ENCODE results near the gene SRPK2. TPM values are rescaled to one million over a fixed set of nuclear protein-coding genes. Genes with fewer than 3 reads are reported as not detected.

SRPK2 gene
- total and polyA plus RNA-seq, 2 of the 8 experiments (the other 6 are each of a cell fraction or from before 2014, with no cell fraction given) = 10.0 to 47.1 TPM

- peaks cover 2% of the 10 kb centered on the region; the same call in 1 of the 2 replicates for H3K23me2 ChIP-seq (ENCODE audit: low read depth, low read length)
- no peak overlapping the region for H4K91ac ChIP-seq (replicated peaks; ENCODE audit: insufficient read length, low read length)
- no peak overlapping the region for H2BK20ac ChIP-seq (ENCODE audit: low read length)
- H2AK5ac ChIP-seq (ENCODE audit: low read depth, low read length) = no peak overlapping the region
- no peak for DNase-seq (ENCODE audit: low read depth in 1 of 2, low spot score in 2 of 2)
- H3K18ac ChIP-seq (ENCODE audit: extremely low read depth, low read length) = no peak overlapping the region
- no peak overlapping the region for H4K8ac ChIP-seq (ENCODE audit: extremely low read depth, insufficient read depth, low read length)
- H3K36me3 ChIP-seq (ENCODE audit: control insufficient read depth in 2 of 4, insufficient read depth in 4 of 4, low read length in 3 of 4) = no peaks in the 10 kb centered on the region
- no peak overlapping the region for H2BK5ac ChIP-seq (ENCODE audit: low read depth, low read length)
- no peaks in the 10 kb centered on the region for H3K27me3 ChIP-seq (replicated peaks in 1 of 4; ENCODE audit: control insufficient read depth in 3 of 4, extremely low read depth in 1 of 4, insufficient read depth in 3 of 4, low read length in 3 of 4)
- H3K79me2 ChIP-seq (ENCODE audit: control insufficient read depth in 1 of 2, insufficient read depth in 2 of 2, low read length in 2 of 2) = peaks cover 0 to 36% of the 10 kb centered on the region in 2 experiments; a peak in 2 of 4 replicates
- H3K4ac ChIP-seq (replicated peaks; ENCODE audit: insufficient read length, low read depth, low read length) = no peak overlapping the region
- FAIRE-seq = no peak
- no peak overlapping the region for H3K56ac ChIP-seq (replicated peaks; ENCODE audit: insufficient read length, low read depth, low read length)
- no peak overlapping the region for H2BK120ac ChIP-seq (replicated peaks; ENCODE audit: low read depth, low read length)
- ChIA-PET POLR2A (ENCODE audit: partially characterized antibody) (no interaction called here), CTCF (ENCODE audit: partially characterized antibody) (interaction anchor here (0.7 kb wide), 1 partner anchor 15 kb away, joined by 3 read pairs; no protein-coding TSS in a partner anchor)
- H3K9me3 ChIP-seq (ENCODE audit: insufficient read depth in 2 of 2, low read depth in 1 of 2, low read length in 1 of 2) = no peaks in the 10 kb centered on the region; a peak in 1 of 4 replicates
- H3K4me1 ChIP-seq (replicated peaks in 1 of 4; ENCODE audit: control insufficient read depth in 3 of 4, insufficient read depth in 4 of 4, low read length in 3 of 4) = peaks cover 0 to 4% (median 3%) of the 10 kb centered on the region in 4 experiments; a peak in 5 of 7 replicates
- no peak overlapping the region for H4K5ac ChIP-seq (ENCODE audit: insufficient read length, low read depth, low read length)
- peaks cover 0 to 2% of the 10 kb centered on the region in 2 experiments for H4K20me1 ChIP-seq (replicated peaks in 1 of 2; ENCODE audit: control insufficient read depth in 1 of 2, insufficient read depth in 2 of 2, low read length in 2 of 2)
- H2BK12ac ChIP-seq (ENCODE audit: low read depth, low read length) = no peak overlapping the region
- H3K27ac ChIP-seq (ENCODE audit: low read depth, low read length) = no peak overlapping the region
- no peak overlapping the region for H3K4me3 ChIP-seq (ENCODE audit: extremely low read depth in 1 of 4, insufficient read depth in 2 of 4, low read depth in 3 of 4, low read length in 4 of 4)
- no peak overlapping the region for H2BK15ac ChIP-seq (ENCODE audit: low read length)
- H3K23ac ChIP-seq (ENCODE audit: insufficient read length) = no peak overlapping the region
- no peak overlapping the region for H3K9ac ChIP-seq (replicated peaks in 1 of 4; ENCODE audit: extremely low read depth in 1 of 4, low read depth in 3 of 4, low read length in 3 of 4)
- H2AFZ ChIP-seq (ENCODE audit: low read length) = no peak overlapping the region
- peaks cover 3% of the 10 kb centered on the region; the same call in 1 of the 2 replicates for H3K79me1 ChIP-seq (ENCODE audit: low read depth, low read length)
- no peak for TF ChIP-seq SRF (IDR thresholded peaks at IDR 0.05; ENCODE audit: low read depth, low read length)
- TF ChIP-seq RBBP5 (IDR thresholded peaks at IDR 0.05; ENCODE audit: borderline replicate concordance, low read depth, low read length) = no peak
- no peak for TF ChIP-seq TEAD4 (IDR thresholded peaks at IDR 0.05; ENCODE audit: low read depth, low read length)
- TF ChIP-seq JUND (IDR thresholded peaks at IDR 0.05; ENCODE audit: low read length) = no peak
- no peak for TF ChIP-seq CHD1 (IDR thresholded peaks at IDR 0.05; ENCODE audit: low read depth, low read length)
- TF ChIP-seq GABPA (IDR thresholded peaks at IDR 0.05; ENCODE audit: borderline replicate concordance, insufficient read depth, low read length) = no peak
- no peak for TF ChIP-seq NRF1 (IDR thresholded peaks at IDR 0.05; ENCODE audit: low read depth, low read length)
- TF ChIP-seq HDAC6 (IDR thresholded peaks at IDR 0.05; ENCODE audit: low read depth, low read length) = no peak
- TF ChIP-seq CHD2 (IDR thresholded peaks at IDR 0.05; ENCODE audit: low read length) = no peak
- no peak for TF ChIP-seq PHF8 (conservative IDR thresholded peaks at IDR 0.05; ENCODE audit: low read depth, low read length)
- TF ChIP-seq TBP (IDR thresholded peaks at IDR 0.05; ENCODE audit: low read depth, low read length) = no peak
- TF ChIP-seq POLR2AphosphoS5 (IDR thresholded peaks at IDR 0.05; ENCODE audit: low read depth, low read length) = no peak
- TF ChIP-seq SUZ12 (IDR thresholded peaks at IDR 0.05; ENCODE audit: low read length) = no peak
- TF ChIP-seq KDM4A (IDR thresholded peaks at IDR 0.05; ENCODE audit: low read depth, low read length, severe bottlenecking) = no peak
- TF ChIP-seq BCL11A (IDR thresholded peaks at IDR 0.05; ENCODE audit: low read depth in 2 of 2, low read length in 2 of 2) = no peak
- H3K14ac ChIP-seq (ENCODE audit: insufficient read length) = no peak overlapping the region
- H3K4me2 ChIP-seq (ENCODE audit: insufficient read depth in 1 of 2, low read depth in 2 of 2, low read length in 2 of 2) = no peak overlapping the region
Observed at GRCh38 chr7:105246679-105247078, 142.0 kb downstream of the SRPK2 start.
